ENCODE measurements around the gene ACR. TPM values are rescaled to one million over a fixed set of nuclear protein-coding genes. Genes with fewer than 3 reads are reported as not detected.

ACR gene
- total and polyA plus RNA-seq, 2 of the 8 experiments (the other 6 are each of a cell fraction or from before 2014, with no cell fraction given), result 0.56 TPM; not detected in 1

- no peak for TF ChIP-seq POLR2A (IDR thresholded peaks at IDR 0.05; ENCODE audit: control extremely low read depth in 1 of 2, low read depth in 2 of 2, low read length in 2 of 2)
- TF ChIP-seq NRF1 (IDR thresholded peaks at IDR 0.05; ENCODE audit: low read depth, low read length), result no peak
- TF ChIP-seq RNF2 (IDR thresholded peaks at IDR 0.05; ENCODE audit: borderline replicate concordance, low read depth, low read length, missing control alignments, poor library complexity, severe bottlenecking), result no peak
- no peak for TF ChIP-seq FOSL1 (IDR thresholded peaks at IDR 0.05; ENCODE audit: insufficient read depth, low read depth, low read length)
Observed at GRCh38 chr22:50713008-50713385, 25.0 kb upstream of the ACR start (continued).

Data from H1 (cell line).